ENCODE measurements around the gene NAV2. TPM values are rescaled to one million over a fixed set of nuclear protein-coding genes. Genes with fewer than 3 reads are reported as not detected.

NAV2 gene
- polyA plus RNA-seq, 1 donor (not counting 4 experiments of a cell fraction or from before 2014, with no cell fraction given): 4.0 TPM

GRCh38 chr11:20116825-20117224 lies 404.2 kb downstream of the NAV2 start:
- dilution Hi-C loops (cut with MboI; ENCODE audit: extremely low pct_ligation_motif_present, low sequenced_read_pairs): no loop called here
- FAIRE-seq: no peak
- H3K9me1 ChIP-seq (ENCODE audit: control insufficient read depth, extremely low read depth, insufficient read depth, low read length): no peaks in the 10 kb centered on the region

GRCh38 chr11:20117291-20117690 lies 404.7 kb downstream of the NAV2 start:
- Histone ChIP-seq H2AFZ (ENCODE audit: control insufficient read depth, low read length) (no peak overlapping the region), H3K27ac (ENCODE audit: control insufficient read depth, insufficient read depth, low read length) (no peak overlapping the region), H3K4me3 (ENCODE audit: control insufficient read depth in 2 of 3, extremely low read depth in 1 of 3, insufficient read depth in 2 of 3, low read depth in 1 of 3, low read length in 3 of 3) (no peak overlapping the region), H3K9me3 (ENCODE audit: control insufficient read depth, low read depth, low read length) (no peaks in the 10 kb centered on the region), H3K4me1 (ENCODE audit: control insufficient read depth, extremely low read depth, insufficient read depth, low read length) (peaks cover 13% of the 10 kb centered on the region), H4K20me1 (ENCODE audit: control insufficient read depth, extremely low read depth, insufficient read depth, low read length) (no peaks in the 10 kb centered on the region), H3K9ac (ENCODE audit: control insufficient read depth, extremely low read depth, insufficient read depth, low read length) (no peak overlapping the region), H3K27me3 (ENCODE audit: control insufficient read depth, extremely low read depth, insufficient read depth, low read length) (no peaks in the 10 kb centered on the region), H3K9me1 (ENCODE audit: control insufficient read depth, extremely low read depth, insufficient read depth, low read length) (no peaks in the 10 kb centered on the region), H3K4me2 (ENCODE audit: control insufficient read depth, extremely low read depth, insufficient read depth, low read depth, low read length) (no peak overlapping the region), H3K36me3 (ENCODE audit: control insufficient read depth in 2 of 2, extremely low read depth in 1 of 2, insufficient read depth in 2 of 2, low read length in 2 of 2) (peaks cover 12 to 16% of the 10 kb centered on the region in 2 experiments), H3K79me2 (ENCODE audit: control insufficient read depth, insufficient read depth, low read length) (no peaks in the 10 kb centered on the region)
- FAIRE-seq: no peak
- no peak for TF ChIP-seq CTCF (optimal IDR thresholded peaks at IDR 0.05 in 1 of 3, IDR thresholded peaks at IDR 0.05 in 1 of 3, conservative IDR thresholded peaks at IDR 0.05 in 1 of 3; ENCODE audit: extremely low read depth in 1 of 3, insufficient read depth in 2 of 3, low read length in 3 of 3)
- no peak for TF ChIP-seq EZH2 (IDR thresholded peaks at IDR 0.05; ENCODE audit: low read length)
- dilution Hi-C loops (cut with MboI; ENCODE audit: extremely low pct_ligation_motif_present, low sequenced_read_pairs): no loop called here
- no peak for DNase-seq (ENCODE audit: low read depth, low spot score)

More at GRCh38 chr11:20116825-20117224, 404.2 kb downstream of the NAV2 start:
- no peak overlapping the region for H3K27ac ChIP-seq (ENCODE audit: control insufficient read depth, insufficient read depth, low read length)
- H3K9me3 ChIP-seq (ENCODE audit: control insufficient read depth, low read depth, low read length): no peaks in the 10 kb centered on the region
- H3K79me2 ChIP-seq (ENCODE audit: control insufficient read depth, insufficient read depth, low read length): no peaks in the 10 kb centered on the region
- H3K4me3 ChIP-seq (ENCODE audit: control insufficient read depth in 2 of 3, extremely low read depth in 1 of 3, insufficient read depth in 2 of 3, low read depth in 1 of 3, low read length in 3 of 3): no peak overlapping the region
- H2AFZ ChIP-seq (ENCODE audit: control insufficient read depth, low read length): no peak overlapping the region
- no peaks in the 10 kb centered on the region for H4K20me1 ChIP-seq (ENCODE audit: control insufficient read depth, extremely low read depth, insufficient read depth, low read length)
- TF ChIP-seq EZH2 (IDR thresholded peaks at IDR 0.05; ENCODE audit: low read length): no peak
- TF ChIP-seq CTCF (optimal IDR thresholded peaks at IDR 0.05 in 1 of 3, IDR thresholded peaks at IDR 0.05 in 1 of 3, conservative IDR thresholded peaks at IDR 0.05 in 1 of 3; ENCODE audit: extremely low read depth in 1 of 3, insufficient read depth in 2 of 3, low read length in 3 of 3): no peak
- H3K36me3 ChIP-seq (ENCODE audit: control insufficient read depth in 2 of 2, extremely low read depth in 1 of 2, insufficient read depth in 2 of 2, low read length in 2 of 2): peaks cover 12 to 16% of the 10 kb centered on the region in 2 experiments
- no peak for DNase-seq (ENCODE audit: low read depth, low spot score)
- H3K9ac ChIP-seq (ENCODE audit: control insufficient read depth, extremely low read depth, insufficient read depth, low read length): no peak overlapping the region
- H3K4me1 ChIP-seq (ENCODE audit: control insufficient read depth, extremely low read depth, insufficient read depth, low read length): peaks cover 18% of the 10 kb centered on the region
- H3K4me2 ChIP-seq (ENCODE audit: control insufficient read depth, extremely low read depth, insufficient read depth, low read depth, low read length): no peak overlapping the region
- H3K27me3 ChIP-seq (ENCODE audit: control insufficient read depth, extremely low read depth, insufficient read depth, low read length): no peaks in the 10 kb centered on the region
